ENCODE data around the gene DHX32.

- TF ChIP-seq CTCF (IDR thresholded peaks at IDR 0.05) (no peak), EZH2 (IDR thresholded peaks at IDR 0.05; ENCODE audit: borderline replicate concordance, insufficient read depth, low read depth, low read length, poor library complexity, severe bottlenecking) (no peak)
Observed at GRCh38 chr10:125865120-125865519, 16.0 kb downstream of the DHX32 start.
